SU-DHL-6 (cell line): ENCODE measurements around the gene SLC6A2.

Source experiments
- H2AFZ ChIP-seq: fragments of 200-600 bp; sonication (generic); 2 replicates; pipeline ENCODE4 v1.6.1; 2014; ENCODE audit warnings: low read depth, mild to moderate bottlenecking, moderate library complexity, mixed read lengths, antibody characterized with exemption, low read length; ENCODE audit not compliant: severe bottlenecking
- H3F3A ChIP-seq: fragments of 200-600 bp; shearing (Covaris generic); 2 replicates; pipeline ENCODE4 v1.6.0; 2016; ENCODE audit warnings: antibody characterized with exemption, mild to moderate bottlenecking; ENCODE audit not compliant: insufficient read depth
- H3K27ac ChIP-seq: fragments of 200-600 bp; sonication (generic); 2 replicates; pipeline ENCODE4 v1.5.1; 2016; ENCODE audit warnings: low read depth, mild to moderate bottlenecking, low read length, moderate library complexity, mixed read lengths
- H3K27me3 ChIP-seq: fragments of 200-600 bp; sonication (generic), shearing (Covaris generic); 2 replicates; pipeline ENCODE4 v1.6.0; 2014; ENCODE audit warnings: mild to moderate bottlenecking, low read length
- H3K36me3 ChIP-seq: fragments of 200-600 bp; sonication (generic); 2 replicates; pipeline ENCODE4 v1.6.1; 2014; ENCODE audit warnings: mild to moderate bottlenecking, low read length, mixed read lengths
- H3K4me2 ChIP-seq: fragments of 300-600, 200-600 bp; shearing (Covaris generic), sonication (generic); 2 replicates; pipeline ENCODE4 v1.6.0; 2014; ENCODE audit warnings: low read length, low read depth, mild to moderate bottlenecking; ENCODE audit not compliant: poor library complexity, severe bottlenecking
- H3K4me3 ChIP-seq: fragments of 200-600 bp; sonication (generic); 2 replicates; pipeline ENCODE4 v1.5.1; 2014; ENCODE audit warnings: antibody characterized with exemption, low read length, mild to moderate bottlenecking, mixed read lengths; ENCODE audit not compliant: insufficient read depth, poor library complexity, severe bottlenecking
- H3K79me2 ChIP-seq: fragments of 200-600 bp; sonication (generic); 2 replicates; pipeline ENCODE4 v1.6.1; 2014; ENCODE audit warnings: mild to moderate bottlenecking, low read length, moderate library complexity; ENCODE audit not compliant: insufficient read depth
- H3K9ac ChIP-seq: fragments of 200-600 bp; sonication (generic); 2 replicates; pipeline ENCODE4 v1.7.0; 2014; ENCODE audit warnings: mild to moderate bottlenecking, low read length
- H3K9me2 ChIP-seq: fragments of 200-600 bp; sonication (generic); replicated peaks from 2 replicates; pipeline ENCODE4 v1.6.1; 2014; ENCODE audit warnings: low read length; ENCODE audit not compliant: insufficient read depth
- H3K9me3 ChIP-seq: fragments of 200-600 bp; sonication (generic); 2 replicates; pipeline ENCODE4 v1.6.1; 2014; ENCODE audit warnings: low read length, mixed read lengths; ENCODE audit not compliant: insufficient read depth
- H4K20me1 ChIP-seq: fragments of 200-600 bp; sonication (generic); 2 replicates; pipeline ENCODE4 v1.6.1; 2014; ENCODE audit warnings: low read depth, mild to moderate bottlenecking, antibody characterized with exemption, low read length, moderate library complexity, mixed read lengths
- EZH2phosphoT487 ChIP-seq: fragments of 200-600 bp; sonication (generic), shearing (Covaris generic); conservative IDR thresholded peaks from 2 replicates; pipeline ENCODE4 v1.6.1; 2018; ENCODE audit warnings: mild to moderate bottlenecking, antibody characterized with exemption, low read length, moderate library complexity, mixed read lengths
- TF ChIP-seq, protein P1 (sequence below): fragments of 200-600 bp; sonication (generic); IDR thresholded peaks from one replicate; pipeline ENCODE4 v1.5.1; 2017; ENCODE audit warnings: antibody characterized with exemption, mild to moderate bottlenecking, low read length, moderate library complexity; ENCODE audit not compliant: insufficient read depth, poor library complexity, severe bottlenecking

The SLC6A2 gene

GRCh38 chr16:55641430-55642056, 14.2 kb upstream of the SLC6A2 start:
- H3K79me2 ChIP-seq = no peaks in the 10 kb centered on the region
- H3K4me3 ChIP-seq = no peak overlapping the region
- no peaks in the 10 kb centered on the region for H3K9me2 ChIP-seq
- no peaks in the 10 kb centered on the region for H3K9me3 ChIP-seq
- no peak overlapping the region for H3K4me2 ChIP-seq
- H3K9ac ChIP-seq = no peak overlapping the region
- H2AFZ ChIP-seq = no peak overlapping the region
- H3K36me3 ChIP-seq = no peaks in the 10 kb centered on the region
- no peaks in the 10 kb centered on the region for H4K20me1 ChIP-seq
- no peak for TF ChIP-seq EZH2phosphoT487
- TF ChIP-seq, protein P1, sequence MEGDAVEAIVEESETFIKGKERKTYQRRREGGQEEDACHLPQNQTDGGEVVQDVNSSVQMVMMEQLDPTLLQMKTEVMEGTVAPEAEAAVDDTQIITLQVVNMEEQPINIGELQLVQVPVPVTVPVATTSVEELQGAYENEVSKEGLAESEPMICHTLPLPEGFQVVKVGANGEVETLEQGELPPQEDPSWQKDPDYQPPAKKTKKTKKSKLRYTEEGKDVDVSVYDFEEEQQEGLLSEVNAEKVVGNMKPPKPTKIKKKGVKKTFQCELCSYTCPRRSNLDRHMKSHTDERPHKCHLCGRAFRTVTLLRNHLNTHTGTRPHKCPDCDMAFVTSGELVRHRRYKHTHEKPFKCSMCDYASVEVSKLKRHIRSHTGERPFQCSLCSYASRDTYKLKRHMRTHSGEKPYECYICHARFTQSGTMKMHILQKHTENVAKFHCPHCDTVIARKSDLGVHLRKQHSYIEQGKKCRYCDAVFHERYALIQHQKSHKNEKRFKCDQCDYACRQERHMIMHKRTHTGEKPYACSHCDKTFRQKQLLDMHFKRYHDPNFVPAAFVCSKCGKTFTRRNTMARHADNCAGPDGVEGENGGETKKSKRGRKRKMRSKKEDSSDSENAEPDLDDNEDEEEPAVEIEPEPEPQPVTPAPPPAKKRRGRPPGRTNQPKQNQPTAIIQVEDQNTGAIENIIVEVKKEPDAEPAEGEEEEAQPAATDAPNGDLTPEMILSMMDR = no peak
- H3F3A ChIP-seq = no peaks in the 10 kb centered on the region
- H3K27ac ChIP-seq = no peak overlapping the region
- no peaks in the 10 kb centered on the region for H3K27me3 ChIP-seq

GRCh38 chr16:55642611-55643010, 13.2 kb upstream of the SLC6A2 start:
- Histone ChIP-seq H3K9ac (no peak overlapping the region), H3K4me3 (no peak overlapping the region), H3K9me2 (no peaks in the 10 kb centered on the region), H3F3A (no peaks in the 10 kb centered on the region), H3K36me3 (no peaks in the 10 kb centered on the region), H3K27ac (no peak overlapping the region), H3K27me3 (no peaks in the 10 kb centered on the region), H4K20me1 (no peaks in the 10 kb centered on the region), H3K79me2 (no peaks in the 10 kb centered on the region), H3K9me3 (no peaks in the 10 kb centered on the region), H2AFZ (no peak overlapping the region), H3K4me2 (no peak overlapping the region)
- no peak for TF ChIP-seq EZH2phosphoT487
- TF ChIP-seq, protein P1 = no peak

- Histone ChIP-seq H3K36me3 (no peaks in the 10 kb centered on the region), H3K9me2 (no peaks in the 10 kb centered on the region), H3K4me3 (no peak overlapping the region), H3K79me2 (no peaks in the 10 kb centered on the region), H3K9me3 (no peaks in the 10 kb centered on the region), H3K9ac (no peak overlapping the region), H3K27ac (no peak overlapping the region), H3K27me3 (no peaks in the 10 kb centered on the region), H3K4me2 (no peak overlapping the region), H2AFZ (no peak overlapping the region), H3F3A (no peaks in the 10 kb centered on the region), H4K20me1 (no peaks in the 10 kb centered on the region)
- no peak for TF ChIP-seq EZH2phosphoT487
- TF ChIP-seq, protein P1 = no peak
Observed at GRCh38 chr16:55643161-55643970, 12.4 kb upstream of the SLC6A2 start.
